Choroid plexus epithelial cell (primary cell): ENCODE results near the gene ZNRF1.
"Not testable (repeated sequence)": the region's sequence is repeated elsewhere in the genome, so short reads cannot be mapped to it uniquely, and the experiment has no call there.

Experiments used
- DNase-seq: peaks from one replicate; pipeline ENCODE4 v3.0.0-alpha.2; 2010; ENCODE audit warnings: low read depth
- H3K4me3 ChIP-seq: 2 replicates; pipeline ENCODE4 v1.5.1; 2011; ENCODE audit warnings: low read depth, mild to moderate bottlenecking, control low read depth, low read length, moderate library complexity
- CTCF ChIP-seq: conservative IDR thresholded peaks from 2 replicates; pipeline ENCODE4 v1.5.1; 2011; ENCODE audit warnings: low read depth, mild to moderate bottlenecking, control low read depth, inconsistent platforms, low read length, moderate library complexity

The ZNRF1 gene

GRCh38 chr16:75011634-75012307 lies 12.9 kb downstream of the ZNRF1 start:
- DNase-seq, result peak; percentile 92
- no peak for TF ChIP-seq CTCF
- no peak overlapping the region for H3K4me3 ChIP-seq

GRCh38 chr16:75012380-75013081 lies 13.7 kb downstream of the ZNRF1 start:
- no peak for DNase-seq
- no peak for TF ChIP-seq CTCF
- no peak overlapping the region for H3K4me3 ChIP-seq

- DNase-seq, H3K4me3 ChIP-seq: not testable (repeated sequence)
Observed at GRCh38 chr16:75013123-75013522, 14.3 kb downstream of the ZNRF1 start.

- no peak for TF ChIP-seq CTCF
- no peak for DNase-seq
- no peak overlapping the region for H3K4me3 ChIP-seq
Observed at GRCh38 chr16:75014318-75014717, 15.5 kb downstream of the ZNRF1 start.

GRCh38 chr16:75016451-75017081 lies 17.7 kb downstream of the ZNRF1 start:
- peak; percentile 41 for DNase-seq
- H3K4me3 ChIP-seq, result not testable (repeated sequence)

- no peak for TF ChIP-seq CTCF
- no peak overlapping the region for H3K4me3 ChIP-seq
- DNase-seq, result no peak
Observed at GRCh38 chr16:75017670-75018525, 19.1 kb downstream of the ZNRF1 start.

- peak; percentile 67 for DNase-seq
- no peak for TF ChIP-seq CTCF
- no peak overlapping the region for H3K4me3 ChIP-seq
Observed at GRCh38 chr16:75019007-75019406, 20.2 kb downstream of the ZNRF1 start.
